GM06990 (cell line): ENCODE results near the gene ARHGAP23.

Experiments used
- DNase-seq: peaks from one replicate; pipeline ENCODE4 v3.0.0-alpha.2; 2011; ENCODE audit not compliant: insufficient read length; ENCODE audit errors: extremely low read depth
- H3K27me3 ChIP-seq: replicated peaks from 2 replicates; pipeline ENCODE4 v1.6.0; 2011; ENCODE audit warnings: low read length; ENCODE audit not compliant: control insufficient read depth, insufficient read depth
- H3K36me3 ChIP-seq: 2 replicates; pipeline ENCODE4 v1.5.1; 2011; ENCODE audit warnings: low read length; ENCODE audit not compliant: control insufficient read depth, insufficient read depth
- H3K4me3 ChIP-seq: replicated peaks from 2 replicates; pipeline ENCODE4 v1.5.1; 2011; ENCODE audit warnings: low read depth, mild to moderate bottlenecking, control low read depth, low read length
- TF ChIP-seq, protein P1 (sequence below): IDR thresholded peaks from 2 replicates; pipeline ENCODE4 v1.5.1; 2011; ENCODE audit warnings: low read length, control low read depth, mild to moderate bottlenecking, inconsistent platforms; ENCODE audit not compliant: insufficient read depth, poor library complexity, severe bottlenecking

Gene ARHGAP23

GRCh38 chr17:38419508-38419981 is 8.7 kb upstream of the ARHGAP23 start:
- TF ChIP-seq, protein P1, sequence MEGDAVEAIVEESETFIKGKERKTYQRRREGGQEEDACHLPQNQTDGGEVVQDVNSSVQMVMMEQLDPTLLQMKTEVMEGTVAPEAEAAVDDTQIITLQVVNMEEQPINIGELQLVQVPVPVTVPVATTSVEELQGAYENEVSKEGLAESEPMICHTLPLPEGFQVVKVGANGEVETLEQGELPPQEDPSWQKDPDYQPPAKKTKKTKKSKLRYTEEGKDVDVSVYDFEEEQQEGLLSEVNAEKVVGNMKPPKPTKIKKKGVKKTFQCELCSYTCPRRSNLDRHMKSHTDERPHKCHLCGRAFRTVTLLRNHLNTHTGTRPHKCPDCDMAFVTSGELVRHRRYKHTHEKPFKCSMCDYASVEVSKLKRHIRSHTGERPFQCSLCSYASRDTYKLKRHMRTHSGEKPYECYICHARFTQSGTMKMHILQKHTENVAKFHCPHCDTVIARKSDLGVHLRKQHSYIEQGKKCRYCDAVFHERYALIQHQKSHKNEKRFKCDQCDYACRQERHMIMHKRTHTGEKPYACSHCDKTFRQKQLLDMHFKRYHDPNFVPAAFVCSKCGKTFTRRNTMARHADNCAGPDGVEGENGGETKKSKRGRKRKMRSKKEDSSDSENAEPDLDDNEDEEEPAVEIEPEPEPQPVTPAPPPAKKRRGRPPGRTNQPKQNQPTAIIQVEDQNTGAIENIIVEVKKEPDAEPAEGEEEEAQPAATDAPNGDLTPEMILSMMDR: no peak
- Histone ChIP-seq H3K4me3 (no peak overlapping the region), H3K36me3 (no peaks in the 10 kb centered on the region), H3K27me3 (peaks cover 4% of the 10 kb centered on the region)
- no peak for DNase-seq

DNA sequence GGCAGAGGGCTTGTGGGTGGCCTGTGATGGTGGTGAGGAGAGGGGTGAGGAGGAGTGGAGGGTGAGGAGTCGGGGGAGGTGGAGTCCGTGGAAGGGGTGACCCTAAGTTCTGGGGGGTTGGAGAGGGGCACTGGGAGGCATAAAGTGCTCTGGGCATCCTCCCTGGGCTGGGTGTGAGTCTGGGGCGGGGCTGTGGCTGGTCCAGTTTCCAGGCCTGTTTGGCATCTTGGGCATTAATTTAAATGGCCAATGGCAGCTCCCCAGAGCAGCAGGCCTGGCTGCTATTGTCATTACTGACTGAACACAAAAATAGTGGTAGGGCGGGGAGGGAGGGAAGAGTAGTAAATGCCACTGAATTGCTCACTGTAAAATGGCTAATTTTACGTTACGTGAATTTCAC is 7.7 kb upstream of the ARHGAP23 start:
- TF ChIP-seq, protein P1: no peak
- no peak overlapping the region for H3K4me3 ChIP-seq
- DNase-seq: no peak
- H3K27me3 ChIP-seq: peaks cover 4% of the 10 kb centered on the region
- H3K36me3 ChIP-seq: no peaks in the 10 kb centered on the region

DNA sequence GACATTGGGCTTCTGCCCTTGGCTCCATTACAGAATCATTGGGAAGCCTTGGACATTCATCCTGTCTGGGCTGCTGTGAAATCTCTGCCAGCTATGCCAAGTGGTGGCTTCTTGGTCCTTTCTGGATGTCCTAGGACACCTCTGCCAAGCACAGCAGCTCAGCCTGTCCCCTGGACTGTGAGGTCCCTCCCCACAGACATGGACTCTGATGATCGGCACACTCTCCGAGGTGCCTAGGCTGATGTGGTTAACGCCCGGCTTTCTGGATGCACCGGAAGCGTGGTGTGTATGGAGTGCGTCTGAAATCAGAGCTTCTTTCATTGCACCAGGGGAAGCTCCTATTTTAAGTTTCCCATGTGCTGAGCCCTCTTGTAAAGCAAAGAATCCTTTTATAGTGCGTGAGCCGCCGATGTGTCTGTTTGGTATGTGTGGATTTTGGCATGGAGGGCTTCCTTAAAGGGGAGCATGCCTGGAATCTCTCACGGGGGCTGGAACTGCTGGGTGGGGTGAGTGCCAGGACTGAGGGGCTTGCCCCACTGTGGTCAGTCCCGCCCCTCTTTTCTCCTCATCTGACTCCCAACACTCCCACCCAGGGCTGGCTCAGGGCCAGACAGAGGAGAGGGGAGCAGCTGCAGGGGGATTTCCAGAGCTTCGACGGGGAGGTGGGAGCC is 7.0 kb upstream of the ARHGAP23 start:
- DNase-seq: no peak
- peaks cover 4% of the 10 kb centered on the region for H3K27me3 ChIP-seq
- no peak overlapping the region for H3K4me3 ChIP-seq

DNA sequence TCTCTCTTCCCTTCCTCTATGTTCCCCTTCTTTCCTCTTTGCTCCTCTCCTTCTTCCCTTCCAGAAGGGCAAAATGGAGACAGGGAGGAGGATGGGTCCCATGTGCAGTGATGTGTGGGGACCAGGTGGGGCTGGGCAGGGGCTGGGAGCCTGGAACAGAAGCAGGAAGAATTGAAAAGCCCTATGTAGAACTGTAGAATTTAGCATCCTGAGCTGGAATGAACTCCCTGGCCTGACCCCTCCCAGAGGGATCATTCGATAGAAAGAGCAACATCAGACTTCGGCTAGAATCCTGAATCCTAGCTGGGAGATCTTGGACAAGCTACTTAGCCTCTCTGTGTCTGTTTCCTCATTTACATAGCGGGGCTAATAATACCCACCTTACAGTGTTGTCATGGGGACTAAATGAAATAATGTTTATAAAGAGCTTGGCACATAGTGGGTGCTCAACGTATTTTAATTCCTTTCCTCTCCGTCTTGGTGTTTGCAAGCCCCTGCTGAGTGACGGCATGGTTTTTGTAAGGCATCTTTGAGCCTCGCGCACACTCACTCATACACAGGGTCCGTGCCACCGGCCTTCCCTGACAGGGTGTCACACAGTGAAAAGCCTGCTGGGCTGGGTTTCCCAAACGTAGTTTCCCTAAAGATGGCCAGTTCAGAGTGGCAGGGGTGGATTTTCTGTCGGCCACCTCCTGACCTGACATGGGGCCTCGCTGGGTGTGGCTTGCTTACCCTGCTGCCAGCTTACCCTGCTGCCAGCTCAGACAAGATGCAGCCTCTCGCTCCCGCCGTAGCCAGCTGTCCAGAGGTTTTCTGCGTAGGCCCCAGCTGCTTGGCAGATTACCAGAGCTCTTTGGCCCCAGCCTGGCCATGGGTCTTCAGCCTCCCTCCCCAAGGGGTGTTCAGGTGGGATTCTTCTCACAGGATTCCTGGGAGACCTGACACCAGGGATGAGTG is 6.1 kb upstream of the ARHGAP23 start:
- no peak for DNase-seq

More for the DNA sequence above, 7.0 kb upstream of the ARHGAP23 start:
- no peaks in the 10 kb centered on the region for H3K36me3 ChIP-seq
- TF ChIP-seq, protein P1: no peak

GRCh38 chr17:38424297-38424972 is 3.8 kb upstream of the ARHGAP23 start:
- Histone ChIP-seq H3K36me3 (no peaks in the 10 kb centered on the region), H3K27me3 (peaks cover 4% of the 10 kb centered on the region), H3K4me3 (no peak overlapping the region)
- DNase-seq: no peak
- TF ChIP-seq, protein P1: no peak

More for the DNA sequence above, 6.1 kb upstream of the ARHGAP23 start:
- no peaks in the 10 kb centered on the region for H3K36me3 ChIP-seq
- TF ChIP-seq, protein P1: no peak
- H3K4me3 ChIP-seq: no peak overlapping the region
- peaks cover 4% of the 10 kb centered on the region for H3K27me3 ChIP-seq
